ENCODE measurements around the gene CEP112. TPM values are rescaled to one million over a fixed set of nuclear protein-coding genes. Genes with fewer than 3 reads are reported as not detected.
"Not testable (repeated sequence)": the region's sequence is repeated elsewhere in the genome, so short reads cannot be mapped to it uniquely, and the experiment has no call there.

Gene CEP112
- polyA plus RNA-seq, 1 donor from 2014 or later = 6.0 TPM

- no peaks in the 10 kb centered on the region for H3K36me3 ChIP-seq (ENCODE audit: insufficient read depth, low read length)
- H3K27ac ChIP-seq (ENCODE audit: low read length) = no peak overlapping the region
- no peaks in the 10 kb centered on the region for H3K27me3 ChIP-seq (ENCODE audit: insufficient read depth, low read depth, low read length)
- TF ChIP-seq POLR2AphosphoS5 (IDR thresholded peaks at IDR 0.05) (no peak), SMC3 (conservative IDR thresholded peaks at IDR 0.05; ENCODE audit: poor library complexity) (no peak), TAF1 (IDR thresholded peaks at IDR 0.05; ENCODE audit: low read depth) (no peak), REST (IDR thresholded peaks at IDR 0.05; ENCODE audit: borderline replicate concordance) (no peak), EP300 (conservative IDR thresholded peaks at IDR 0.05; ENCODE audit: poor library complexity, severe bottlenecking) (no peak), EZH2 (IDR thresholded peaks at IDR 0.05; ENCODE audit: borderline replicate concordance, insufficient read depth, low read length, poor library complexity, severe bottlenecking) (no peak), RAD21 (conservative IDR thresholded peaks at IDR 0.05) (no peak), MXI1 (conservative IDR thresholded peaks at IDR 0.05; ENCODE audit: poor library complexity, severe bottlenecking) (no peak), CTCF (IDR thresholded peaks at IDR 0.05; ENCODE audit: poor library complexity, severe bottlenecking) (no peak)
- H4K20me1 ChIP-seq (ENCODE audit: insufficient read depth) = no peaks in the 10 kb centered on the region
- H3K9me2 ChIP-seq (ENCODE audit: insufficient read depth, low read length) = no peaks in the 10 kb centered on the region
- H2AFZ ChIP-seq (ENCODE audit: low read depth, low read length) = no peak overlapping the region
- H3F3A ChIP-seq (ENCODE audit: insufficient read depth, low read length, poor library complexity, severe bottlenecking) = no peaks in the 10 kb centered on the region
- H3K9me3 ChIP-seq (ENCODE audit: low read length) = no peaks in the 10 kb centered on the region
- no peak overlapping the region for H3K4me3 ChIP-seq (ENCODE audit: low read length)
- H3K79me2 ChIP-seq (replicated peaks; ENCODE audit: insufficient read depth, low read length) = no peaks in the 10 kb centered on the region
- H3K4me2 ChIP-seq (ENCODE audit: low read length) = no peak overlapping the region
- no peak overlapping the region for H3K9ac ChIP-seq (ENCODE audit: low read length)
These were observed 454.5 kb downstream of the CEP112 start for GRCh38 chr17:65737451-65737850.

DNA sequence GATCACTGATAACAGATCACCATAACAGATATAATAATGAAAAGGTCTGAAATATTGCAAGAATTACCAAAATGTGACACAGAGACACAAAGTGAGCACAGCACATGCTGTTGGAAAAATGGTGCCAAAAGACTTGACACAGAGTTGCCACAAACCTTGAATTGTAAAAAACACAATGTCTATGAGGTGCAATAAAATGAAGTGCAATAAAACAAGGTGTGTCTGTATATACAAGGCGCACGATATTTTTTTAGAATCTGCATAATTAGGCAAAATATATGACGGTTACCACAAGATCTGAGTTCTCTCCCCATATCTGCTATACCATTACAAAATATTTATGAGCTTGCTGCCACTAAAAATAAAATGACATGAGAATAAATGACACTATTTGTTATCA, 458.6 kb downstream of the CEP112 start:
- H2AFZ ChIP-seq (ENCODE audit: low read depth, low read length) = no peak overlapping the region
- no peaks in the 10 kb centered on the region for H3K9me2 ChIP-seq (ENCODE audit: insufficient read depth, low read length)
- no peaks in the 10 kb centered on the region for H3K79me2 ChIP-seq (replicated peaks; ENCODE audit: insufficient read depth, low read length)
- no peaks in the 10 kb centered on the region for H3K36me3 ChIP-seq (ENCODE audit: insufficient read depth, low read length)
- no peaks in the 10 kb centered on the region for H4K20me1 ChIP-seq (ENCODE audit: insufficient read depth)
- no peak overlapping the region for H3K9ac ChIP-seq (ENCODE audit: low read length)
- H3K9me3 ChIP-seq (ENCODE audit: low read length) = no peaks in the 10 kb centered on the region
- H3K4me3 ChIP-seq (ENCODE audit: low read length) = no peak overlapping the region
- no peak for TF ChIP-seq TAF1 (IDR thresholded peaks at IDR 0.05; ENCODE audit: low read depth)
- no peak for TF ChIP-seq CTCF (IDR thresholded peaks at IDR 0.05; ENCODE audit: poor library complexity, severe bottlenecking)
- no peak for TF ChIP-seq SMC3 (conservative IDR thresholded peaks at IDR 0.05; ENCODE audit: poor library complexity)
- no peak for TF ChIP-seq POLR2AphosphoS5 (IDR thresholded peaks at IDR 0.05)
- no peak for TF ChIP-seq EZH2 (IDR thresholded peaks at IDR 0.05; ENCODE audit: borderline replicate concordance, insufficient read depth, low read length, poor library complexity, severe bottlenecking)
- TF ChIP-seq RAD21 (conservative IDR thresholded peaks at IDR 0.05) = no peak
- TF ChIP-seq REST (IDR thresholded peaks at IDR 0.05; ENCODE audit: borderline replicate concordance) = no peak
- no peak for TF ChIP-seq EP300 (conservative IDR thresholded peaks at IDR 0.05; ENCODE audit: poor library complexity, severe bottlenecking)
- no peak for TF ChIP-seq MXI1 (conservative IDR thresholded peaks at IDR 0.05; ENCODE audit: poor library complexity, severe bottlenecking)
- H3F3A ChIP-seq (ENCODE audit: insufficient read depth, low read length, poor library complexity, severe bottlenecking) = no peaks in the 10 kb centered on the region
- H3K27ac ChIP-seq (ENCODE audit: low read length) = no peak overlapping the region
- H3K27me3 ChIP-seq (ENCODE audit: insufficient read depth, low read depth, low read length) = no peaks in the 10 kb centered on the region
- no peak overlapping the region for H3K4me2 ChIP-seq (ENCODE audit: low read length)

- not testable (repeated sequence) for H3K27me3 ChIP-seq (ENCODE audit: insufficient read depth, low read depth, low read length); H3F3A ChIP-seq (ENCODE audit: insufficient read depth, low read length, poor library complexity, severe bottlenecking); H3K9ac ChIP-seq (ENCODE audit: low read length); H4K20me1 ChIP-seq (ENCODE audit: insufficient read depth); H3K4me3 ChIP-seq (ENCODE audit: low read length); H3K9me2 ChIP-seq (ENCODE audit: insufficient read depth, low read length); H3K9me3 ChIP-seq (ENCODE audit: low read length); H3K79me2 ChIP-seq (replicated peaks; ENCODE audit: insufficient read depth, low read length); H3K27ac ChIP-seq (ENCODE audit: low read length); H3K4me2 ChIP-seq (ENCODE audit: low read length); H3K36me3 ChIP-seq (ENCODE audit: insufficient read depth, low read length); H2AFZ ChIP-seq (ENCODE audit: low read depth, low read length)
These were observed 459.3 kb downstream of the CEP112 start for GRCh38 chr17:65732667-65733066.

Measured in neural cell (in vitro differentiated cells).